Muscle layer of colon (tissue), 2 donors: ENCODE measurements around the gene MCCD1.
"Not testable (repeated sequence)": the region's sequence is repeated elsewhere in the genome, so short reads cannot be mapped to it uniquely, and the experiment has no call there.

Experiments
- H3K27ac ChIP-seq: one replicate; pipeline ENCODE4 v1.7.0; 2013; ENCODE audit warnings: low read depth, mild to moderate bottlenecking, low read length, moderate library complexity
- H3K27me3 ChIP-seq, 2 donors: one replicate each; pipeline ENCODE4 v1.7.0; 2013; ENCODE audit warnings: low read length in 2 of 2, mild to moderate bottlenecking in 2 of 2; ENCODE audit not compliant: insufficient read depth in 2 of 2, control insufficient read depth in 1 of 2
- H3K36me3 ChIP-seq: one replicate; pipeline ENCODE4 v1.7.0; 2013; ENCODE audit warnings: mild to moderate bottlenecking, low read length; ENCODE audit not compliant: insufficient read depth
- H3K4me1 ChIP-seq: one replicate; pipeline ENCODE4 v1.7.0; 2013; ENCODE audit warnings: mild to moderate bottlenecking, low read length; ENCODE audit not compliant: insufficient read depth
- H3K4me3 ChIP-seq, 2 donors: one replicate each; pipeline ENCODE4 v1.7.0; 2013; ENCODE audit warnings: low read length in 2 of 2, low read depth in 1 of 2, mild to moderate bottlenecking in 1 of 2, moderate library complexity in 1 of 2
- H3K9ac ChIP-seq: one replicate; pipeline ENCODE4 v1.7.0; 2013; ENCODE audit warnings: low read length
- H3K9me3 ChIP-seq: one replicate; pipeline ENCODE4 v1.7.0; 2013; ENCODE audit warnings: mild to moderate bottlenecking, low read length
- donor health status: abdominal sarcoma.
- donor health status: Adenocarcinoma of cecum.

The MCCD1 gene

GRCh38 chr6:31493875-31494694 is 34.7 kb upstream of the MCCD1 start:
- Histone ChIP-seq H3K36me3 (no peaks in the 10 kb centered on the region), H3K4me3 (peak overlapping the region; percentile 61 to 68), H3K4me1 (peaks cover 6% of the 10 kb centered on the region), H3K9ac (no peak overlapping the region), H3K27ac (no peak overlapping the region), H3K9me3 (no peaks in the 10 kb centered on the region), H3K27me3 (peaks cover 0 to 54% of the 10 kb centered on the region in 2 donors)

GRCh38 chr6:31495580-31495979 is 33.2 kb upstream of the MCCD1 start:
- Histone ChIP-seq H3K36me3 (no peaks in the 10 kb centered on the region), H3K9ac (no peak overlapping the region), H3K27ac (no peak overlapping the region), H3K4me3 (no peak overlapping the region), H3K27me3 (peaks cover 0 to 55% of the 10 kb centered on the region in 2 donors), H3K4me1 (peaks cover 6% of the 10 kb centered on the region), H3K9me3 (no peaks in the 10 kb centered on the region)

DNA sequence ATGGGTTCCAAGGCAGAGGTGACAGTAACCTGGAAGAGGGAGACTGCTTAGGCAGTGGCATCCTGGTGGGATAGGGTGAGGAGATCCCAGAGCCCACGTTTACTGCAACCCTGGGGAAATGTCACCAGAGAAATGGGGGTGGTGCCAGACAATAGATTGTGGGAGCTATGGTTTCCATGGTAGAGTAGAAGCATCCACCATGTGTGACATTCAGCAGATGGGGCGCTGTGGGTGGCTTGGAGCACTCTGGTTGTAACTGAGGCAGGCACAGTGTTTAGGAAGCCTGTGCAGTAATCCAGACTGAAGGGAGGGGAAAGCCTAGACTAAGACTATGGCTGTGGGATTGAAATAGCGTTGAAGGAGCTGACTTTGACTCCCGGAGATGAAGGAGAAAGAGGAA is 31.9 kb upstream of the MCCD1 start:
- not testable (repeated sequence) for H3K36me3 ChIP-seq, H3K4me1 ChIP-seq, H3K27ac ChIP-seq, H3K4me3 ChIP-seq, H3K9ac ChIP-seq, H3K9me3 ChIP-seq
- peaks cover 0 to 53% of the 10 kb centered on the region in 2 donors for H3K27me3 ChIP-seq

DNA sequence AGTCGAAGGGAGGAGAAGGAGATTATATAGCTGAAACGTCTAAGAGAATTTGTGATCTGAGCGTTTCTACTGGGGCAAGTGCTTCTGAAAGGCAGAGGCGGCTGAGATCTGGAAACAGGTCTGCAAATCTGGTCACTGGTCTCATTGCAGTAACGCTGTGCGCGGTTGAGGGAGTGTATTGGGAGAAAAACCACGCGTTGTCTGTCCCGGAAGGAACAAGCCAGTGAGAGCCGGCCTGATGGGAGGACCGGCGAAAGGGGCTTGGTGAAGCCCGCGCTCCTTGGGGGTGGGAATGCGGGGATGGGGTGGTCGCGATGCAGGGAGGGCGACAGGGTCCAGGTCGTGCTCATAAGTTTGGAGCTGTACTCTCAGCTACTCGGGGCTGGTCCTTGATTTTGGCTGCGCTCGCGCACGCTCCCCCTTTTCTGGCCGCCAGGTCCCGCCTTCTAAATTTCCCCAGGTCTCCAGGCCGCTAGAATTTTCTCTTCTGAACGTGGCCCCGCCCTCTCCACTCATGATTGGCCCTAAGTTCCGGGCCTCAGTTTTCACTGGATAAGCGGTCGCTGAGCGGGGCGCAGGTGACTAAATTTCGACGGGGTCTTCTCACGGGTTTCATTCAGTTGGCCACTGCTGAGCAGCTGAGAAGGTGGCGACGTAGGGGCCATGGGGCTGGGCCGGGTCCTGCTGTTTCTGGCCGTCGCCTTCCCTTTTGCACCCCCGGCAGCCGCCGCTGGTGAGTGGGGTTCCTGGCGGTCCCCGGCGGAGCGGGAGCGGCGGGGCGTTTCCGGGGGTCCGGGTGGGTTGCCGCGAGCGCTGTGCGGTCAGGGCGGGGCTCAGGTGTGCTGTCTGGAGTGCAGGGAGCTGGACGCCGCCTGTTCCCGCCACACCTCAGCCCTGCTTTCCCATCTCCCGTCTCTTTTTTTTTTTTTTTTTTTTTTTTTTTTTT is 31.0 kb upstream of the MCCD1 start, which contains the start of gene MICB:
MICB (plus strand) TSS at position 615 of the 946 bp plus-strand sequence; CDS start at position 664, 49 bp downstream.
- H3K27ac ChIP-seq: no peak within 1 kb of the TSS
- peak within 1 kb of the TSS; percentile 57 to 58 for H3K4me3 ChIP-seq
- H3K4me1 ChIP-seq: peaks cover 6% of the 10 kb centered on the region
- H3K9ac ChIP-seq: no peak within 1 kb of the TSS
- H3K36me3 ChIP-seq: no peaks in the 10 kb centered on the region
- no peaks in the 10 kb centered on the region for H3K9me3 ChIP-seq
- H3K27me3 ChIP-seq: peaks cover 0 to 52% of the 10 kb centered on the region in 2 donors

DNA sequence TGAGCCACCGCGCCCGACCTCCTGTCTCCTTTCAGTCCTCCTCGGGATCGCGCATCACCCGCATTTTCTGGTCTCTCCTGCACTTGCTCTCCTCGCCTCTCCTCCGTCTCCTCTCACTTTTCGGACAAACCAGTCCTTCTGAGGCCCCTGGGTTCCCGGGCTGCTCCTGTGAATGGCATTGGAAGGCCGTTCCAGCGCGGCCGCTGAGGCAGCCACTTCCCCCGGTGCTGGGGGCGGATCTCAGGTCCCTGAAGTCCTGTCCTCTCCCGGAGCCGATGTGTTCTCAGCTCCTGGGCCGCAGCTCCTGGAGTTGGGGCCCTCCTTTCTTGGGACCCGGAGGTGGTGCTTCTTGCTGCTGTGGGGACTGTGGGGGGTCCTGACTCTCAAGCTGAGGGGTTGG is 30.0 kb upstream of the MCCD1 start:
- Histone ChIP-seq H3K9ac (no peak overlapping the region), H3K9me3 (no peaks in the 10 kb centered on the region), H3K36me3 (no peaks in the 10 kb centered on the region), H3K4me1 (peaks cover 2% of the 10 kb centered on the region), H3K4me3 (no peak overlapping the region), H3K27ac (no peak overlapping the region), H3K27me3 (peaks cover 0 to 47% of the 10 kb centered on the region in 2 donors)

DNA sequence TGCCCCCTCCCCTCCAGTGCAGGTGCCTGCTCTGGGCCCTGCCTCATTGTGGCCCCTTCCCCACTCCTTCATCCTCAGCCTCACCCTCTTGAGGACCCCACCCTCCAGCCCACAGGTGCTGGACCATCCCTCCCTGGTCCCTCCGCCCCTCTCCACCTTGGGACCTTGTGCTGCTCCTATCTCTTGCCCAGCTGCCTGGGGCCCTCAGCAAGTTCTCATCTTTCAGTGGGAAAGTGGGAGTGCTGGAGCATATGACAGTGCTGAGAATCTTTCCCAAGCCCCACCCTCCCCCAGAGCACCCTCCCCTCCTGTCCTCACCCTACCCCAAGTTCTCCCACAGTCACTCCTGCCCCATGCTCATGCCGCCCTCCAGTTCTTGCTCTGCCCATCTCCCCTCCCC is 29.1 kb upstream of the MCCD1 start:
- not testable (repeated sequence) for H3K4me3 ChIP-seq, H3K9ac ChIP-seq, H3K4me1 ChIP-seq, H3K27ac ChIP-seq, H3K36me3 ChIP-seq, H3K9me3 ChIP-seq
- H3K27me3 ChIP-seq: peaks cover 0 to 39% of the 10 kb centered on the region in 2 donors

DNA sequence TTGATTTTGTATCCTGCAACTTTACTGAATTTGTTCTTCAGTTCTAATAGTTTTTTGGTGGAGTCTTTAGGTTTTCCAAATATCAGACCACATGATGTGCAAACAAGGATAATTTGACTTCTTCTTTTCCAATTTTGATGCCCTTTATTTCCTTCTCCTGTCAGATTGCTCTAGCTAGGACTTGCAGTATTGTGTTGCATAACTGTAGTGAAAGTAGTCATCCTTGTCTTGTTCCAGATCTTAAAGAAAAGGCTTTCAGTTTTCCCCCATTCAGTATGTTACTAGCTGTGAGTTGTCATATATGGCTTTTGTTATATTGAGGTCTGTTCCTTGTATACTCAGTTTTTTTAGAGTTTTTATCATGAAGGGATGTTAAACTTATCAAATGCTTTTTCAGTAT is 26.2 kb upstream of the MCCD1 start:
- no peaks in the 10 kb centered on the region for H3K9me3 ChIP-seq
- no peak overlapping the region for H3K9ac ChIP-seq
- peaks cover 0 to 25% of the 10 kb centered on the region in 2 donors for H3K27me3 ChIP-seq
- H3K36me3 ChIP-seq: no peaks in the 10 kb centered on the region
- no peak overlapping the region for H3K27ac ChIP-seq
- H3K4me3 ChIP-seq: no peak overlapping the region
- no peaks in the 10 kb centered on the region for H3K4me1 ChIP-seq

- not testable (repeated sequence) for H3K27me3 ChIP-seq, H3K4me1 ChIP-seq, H3K27ac ChIP-seq, H3K9me3 ChIP-seq, H3K9ac ChIP-seq, H3K4me3 ChIP-seq, H3K36me3 ChIP-seq
Measured at GRCh38 chr6:31509036-31509435, 19.7 kb upstream of the MCCD1 start.

DNA sequence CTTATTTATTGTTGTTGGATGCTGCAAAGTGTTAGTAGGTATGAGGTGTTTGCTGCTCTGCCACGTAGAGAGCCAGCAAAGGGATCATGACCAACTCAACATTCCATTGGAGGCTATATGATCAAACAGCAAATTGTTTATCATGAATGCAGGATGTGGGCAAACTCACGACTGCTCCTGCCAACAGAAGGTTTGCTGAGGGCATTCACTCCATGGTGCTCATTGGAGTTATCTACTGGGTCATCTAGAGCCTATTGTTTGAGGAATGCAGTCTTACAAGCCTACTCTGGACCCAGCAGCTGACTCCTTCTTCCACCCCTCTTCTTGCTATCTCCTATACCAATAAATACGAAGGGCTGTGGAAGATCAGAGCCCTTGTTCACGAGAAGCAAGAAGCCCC is 18.8 kb upstream of the MCCD1 start:
- Histone ChIP-seq H3K9ac (no peak overlapping the region), H3K4me3 (no peak overlapping the region), H3K36me3 (no peaks in the 10 kb centered on the region), H3K27ac (no peak overlapping the region), H3K9me3 (no peaks in the 10 kb centered on the region), H3K27me3 (no peaks in the 10 kb centered on the region), H3K4me1 (no peaks in the 10 kb centered on the region)

DNA sequence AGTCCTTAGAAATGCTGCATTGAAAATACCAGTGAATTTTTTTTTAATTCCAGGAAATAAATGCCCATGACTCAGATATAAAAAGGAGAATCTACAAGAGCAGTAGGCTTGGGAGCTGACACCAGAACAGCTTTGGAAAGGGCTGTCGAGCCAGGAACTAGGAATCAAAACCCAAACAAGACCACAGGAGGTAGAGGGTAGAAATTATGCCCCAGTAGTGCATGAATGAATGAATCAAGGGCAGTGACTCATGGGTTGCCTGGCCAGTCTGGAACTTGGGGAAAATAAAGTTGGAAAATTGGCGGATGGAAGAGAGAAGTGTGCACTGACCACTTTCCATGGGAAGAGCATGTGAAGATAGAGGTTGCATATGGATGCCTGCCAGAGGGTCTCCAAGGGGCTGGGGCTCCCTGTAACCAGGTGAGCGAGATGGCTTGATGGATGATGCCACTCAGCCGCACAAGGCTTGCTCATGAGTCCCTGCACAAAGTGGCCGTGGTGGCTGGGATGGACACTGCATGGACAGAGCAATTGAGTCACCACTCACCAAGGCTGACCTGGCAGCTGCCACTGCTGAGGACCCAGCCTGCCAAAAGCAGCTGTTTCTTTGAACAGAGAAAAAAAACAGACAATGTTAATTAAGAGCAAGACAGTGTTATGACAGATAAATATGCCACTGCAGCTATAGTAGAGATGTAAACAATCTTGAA is 15.2 kb upstream of the MCCD1 start:
- Histone ChIP-seq H3K36me3 (no peaks in the 10 kb centered on the region), H3K4me3 (no peak overlapping the region)

GRCh38 chr6:31521835-31522234 is 6.9 kb upstream of the MCCD1 start:
- Histone ChIP-seq H3K9me3 (no peaks in the 10 kb centered on the region), H3K9ac (no peak overlapping the region), H3K27ac (no peak overlapping the region), H3K27me3 (no peaks in the 10 kb centered on the region), H3K4me3 (no peak overlapping the region), H3K4me1 (no peaks in the 10 kb centered on the region), H3K36me3 (no peaks in the 10 kb centered on the region)

More for the DNA sequence above, 15.2 kb upstream of the MCCD1 start:
- Histone ChIP-seq H3K9me3 (no peaks in the 10 kb centered on the region), H3K9ac (no peak overlapping the region), H3K27me3 (no peaks in the 10 kb centered on the region), H3K27ac (no peak overlapping the region), H3K4me1 (no peaks in the 10 kb centered on the region)
